PC-9 (cell line): ENCODE results near the gene TMPRSS9.

Experiments
- EZH2 ChIP-seq: fragments of 200-600 bp; sonication (generic); IDR thresholded peaks from 2 replicates; pipeline ENCODE4 v1.8.0; 2017; ENCODE audit warnings: antibody characterized with exemption, low read depth
- TF ChIP-seq, protein P1 (sequence below): fragments of 200-600 bp; sonication (generic); conservative IDR thresholded peaks from 2 replicates; pipeline ENCODE4 v1.6.1; 2017; ENCODE audit warnings: mixed run types, antibody characterized with exemption, mild to moderate bottlenecking, moderate library complexity

DNA sequence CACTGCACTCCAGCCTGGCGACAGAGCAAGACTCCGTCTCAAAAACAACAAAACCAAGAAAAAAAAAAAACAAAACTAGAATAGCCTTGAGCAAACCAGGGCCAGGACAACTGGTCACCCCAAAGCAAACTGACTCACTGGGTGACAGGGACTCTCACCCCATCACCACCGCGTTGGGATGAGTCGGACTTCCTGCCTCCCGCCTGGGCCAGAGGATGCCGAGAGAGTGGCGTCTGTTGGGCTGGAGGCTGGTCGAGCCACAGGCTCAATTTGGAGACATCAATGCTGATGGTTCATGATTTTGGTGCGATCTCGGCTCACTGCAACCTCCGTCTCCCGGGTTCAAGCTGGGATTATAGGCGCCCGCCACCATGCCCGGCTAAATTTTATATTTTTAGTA, 11.6 kb downstream of the TMPRSS9 start:
- TF ChIP-seq, protein P1, sequence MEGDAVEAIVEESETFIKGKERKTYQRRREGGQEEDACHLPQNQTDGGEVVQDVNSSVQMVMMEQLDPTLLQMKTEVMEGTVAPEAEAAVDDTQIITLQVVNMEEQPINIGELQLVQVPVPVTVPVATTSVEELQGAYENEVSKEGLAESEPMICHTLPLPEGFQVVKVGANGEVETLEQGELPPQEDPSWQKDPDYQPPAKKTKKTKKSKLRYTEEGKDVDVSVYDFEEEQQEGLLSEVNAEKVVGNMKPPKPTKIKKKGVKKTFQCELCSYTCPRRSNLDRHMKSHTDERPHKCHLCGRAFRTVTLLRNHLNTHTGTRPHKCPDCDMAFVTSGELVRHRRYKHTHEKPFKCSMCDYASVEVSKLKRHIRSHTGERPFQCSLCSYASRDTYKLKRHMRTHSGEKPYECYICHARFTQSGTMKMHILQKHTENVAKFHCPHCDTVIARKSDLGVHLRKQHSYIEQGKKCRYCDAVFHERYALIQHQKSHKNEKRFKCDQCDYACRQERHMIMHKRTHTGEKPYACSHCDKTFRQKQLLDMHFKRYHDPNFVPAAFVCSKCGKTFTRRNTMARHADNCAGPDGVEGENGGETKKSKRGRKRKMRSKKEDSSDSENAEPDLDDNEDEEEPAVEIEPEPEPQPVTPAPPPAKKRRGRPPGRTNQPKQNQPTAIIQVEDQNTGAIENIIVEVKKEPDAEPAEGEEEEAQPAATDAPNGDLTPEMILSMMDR = no peak
- TF ChIP-seq EZH2 = no peak
